ENCODE measurements around the gene SLC6A19. TPM values are rescaled to one million over a fixed set of nuclear protein-coding genes. Genes with fewer than 3 reads are reported as not detected.

Gene SLC6A19
- total RNA-seq, 1 experiment from 2014 or later: 0.04 TPM

- no peak for TF ChIP-seq ZBTB43 (CRISPR knock-in tag; IDR thresholded peaks at IDR 0.05)
- TF ChIP-seq ZMAT4 (CRISPR knock-in tag; IDR thresholded peaks at IDR 0.05): no peak
- TF ChIP-seq TP53 (CRISPR knock-in tag; IDR thresholded peaks at IDR 0.05): no peak
- TF ChIP-seq E2F5 (CRISPR knock-in tag; IDR thresholded peaks at IDR 0.05): no peak
- no peak for TF ChIP-seq GRHL2 (CRISPR knock-in tag; IDR thresholded peaks at IDR 0.05; ENCODE audit: insufficient replicate concordance, severe bottlenecking)
- TF ChIP-seq IRF2 (CRISPR knock-in tag; IDR thresholded peaks at IDR 0.05; ENCODE audit: borderline replicate concordance, low read depth): no peak
Measured at GRCh38 chr5:1207555-1207954, 6.2 kb downstream of the SLC6A19 start (continued).

- H3K27ac Mint-ChIP-seq: no peak overlapping the region
- no peaks in the 10 kb centered on the region; the same call in 1 of the 2 replicates for H3K27me3 Mint-ChIP-seq (ENCODE audit: low read depth)
- H3K4me3 Mint-ChIP-seq: no peak overlapping the region
- ChIA-PET POLR2A (no interaction called here), CTCF (interaction anchor here (1.0 to 1.4 kb wide), 4 partner anchors 27 to 200 kb away, joined by 3 to 4 read pairs (median 3); no protein-coding TSS in a partner anchor)
- DNase-seq (ENCODE audit: low spot score) (no peak), ATAC-seq (no peak)
- no peaks in the 10 kb centered on the region for H3K9me3 Mint-ChIP-seq
- H3K4me1 Mint-ChIP-seq: peaks cover 7% of the 10 kb centered on the region; the same call in 1 of the 2 replicates
- H3K36me3 Mint-ChIP-seq: no peaks in the 10 kb centered on the region
- TF ChIP-seq E2F4 (CRISPR knock-in tag; IDR thresholded peaks at IDR 0.05; ENCODE audit: borderline replicate concordance, low read depth) (no peak), TP53 (CRISPR knock-in tag; IDR thresholded peaks at IDR 0.05) (no peak), ZNF138 (CRISPR knock-in tag; conservative IDR thresholded peaks at IDR 0.05) (no peak), ZNF281 (CRISPR knock-in tag; IDR thresholded peaks at IDR 0.05) (no peak), HMGXB4 (CRISPR knock-in tag; IDR thresholded peaks at IDR 0.05) (no peak), CREM (CRISPR knock-in tag; IDR thresholded peaks at IDR 0.05) (no peak), MXD4 (CRISPR knock-in tag; IDR thresholded peaks at IDR 0.05; ENCODE audit: borderline replicate concordance) (no peak), NR2C2 (CRISPR knock-in tag; IDR thresholded peaks at IDR 0.05) (no peak), ZNF416 (CRISPR knock-in tag; IDR thresholded peaks at IDR 0.05) (no peak), ZBTB21 (CRISPR knock-in tag; IDR thresholded peaks at IDR 0.05; ENCODE audit: borderline replicate concordance) (no peak), JUN (CRISPR knock-in tag; IDR thresholded peaks at IDR 0.05) (no peak), STAT6 (CRISPR knock-in tag; conservative IDR thresholded peaks at IDR 0.05; ENCODE audit: low read depth) (no peak), ATF6 (CRISPR knock-in tag; IDR thresholded peaks at IDR 0.05) (no peak)
Measured at GRCh38 chr5:1208221-1208742, 6.9 kb downstream of the SLC6A19 start.
